NCI-H82 treated with DMSO at 0.1 percent for 48 hours (cell line): Measurements from ENCODE around the gene PRPH.
A peak's percentile ranks its signal among the peaks of the same experiment; 100 is the strongest.
"Not testable (repeated sequence)": the region's sequence is repeated elsewhere in the genome, so short reads cannot be mapped to it uniquely, and the experiment has no call there.

Experiments
- DNase-seq: peaks from one replicate; lab custom pipeline; 2025; ENCODE audit not compliant: unreplicated experiment; lab: John Stamatoyannopoulos, UW

Gene PRPH

GRCh38 chr12:49276304-49277290 lies 18.4 kb upstream of the PRPH start:
- DNase-seq: no peak

GRCh38 chr12:49277466-49277865 lies 17.5 kb upstream of the PRPH start:
- DNase-seq: no peak

GRCh38 chr12:49279706-49280159 lies 15.2 kb upstream of the PRPH start:
- DNase-seq: peak; percentile 57

- DNase-seq: not testable (repeated sequence)
Measured at GRCh38 chr12:49280545-49280944, 14.4 kb upstream of the PRPH start.

- DNase-seq: no peak
Measured at GRCh38 chr12:49282302-49282701, 12.6 kb upstream of the PRPH start.

GRCh38 chr12:49282740-49283375 lies 12.1 kb upstream of the PRPH start:
- not testable (repeated sequence) for DNase-seq

GRCh38 chr12:49283541-49284429 lies 11.2 kb upstream of the PRPH start:
- no peak for DNase-seq

- no peak for DNase-seq
Measured at GRCh38 chr12:49284672-49285071, 10.3 kb upstream of the PRPH start.

GRCh38 chr12:49287876-49288275 lies 7.1 kb upstream of the PRPH start:
- DNase-seq: no peak

GRCh38 chr12:49288412-49288853 lies 6.5 kb upstream of the PRPH start:
- DNase-seq: no peak

GRCh38 chr12:49288922-49289555 lies 5.9 kb upstream of the PRPH start:
- DNase-seq: no peak

- DNase-seq: peak; percentile 30
Measured at GRCh38 chr12:49292729-49293055, 2.3 kb upstream of the PRPH start.

GRCh38 chr12:49293056-49293956 lies 1.6 kb upstream of the PRPH start:
- DNase-seq: peak; percentile 36

GRCh38 chr12:49294086-49294803 lies 702 bp upstream of the PRPH start:
- peak; percentile 87 for DNase-seq

GRCh38 chr12:49294804-49295081 lies 204 bp upstream of the PRPH start:
- DNase-seq: no peak

GRCh38 chr12:49296034-49296835 lies 1.3 kb downstream of the PRPH start:
- DNase-seq: no peak

GRCh38 chr12:49296836-49297694 lies 2.1 kb downstream of the PRPH start:
- DNase-seq: peak; percentile 27

- no peak for DNase-seq
Measured at GRCh38 chr12:49297695-49298060, 2.7 kb downstream of the PRPH start.
